Measurements from ENCODE around the gene PROX2. TPM values are rescaled to one million over a fixed set of nuclear protein-coding genes. Genes with fewer than 3 reads are reported as not detected.
A peak's percentile ranks its signal among the peaks of the same experiment; 100 is the strongest.

PROX2 gene
- total RNA-seq, 4 donors from 2014 or later, result not detected

DNA sequence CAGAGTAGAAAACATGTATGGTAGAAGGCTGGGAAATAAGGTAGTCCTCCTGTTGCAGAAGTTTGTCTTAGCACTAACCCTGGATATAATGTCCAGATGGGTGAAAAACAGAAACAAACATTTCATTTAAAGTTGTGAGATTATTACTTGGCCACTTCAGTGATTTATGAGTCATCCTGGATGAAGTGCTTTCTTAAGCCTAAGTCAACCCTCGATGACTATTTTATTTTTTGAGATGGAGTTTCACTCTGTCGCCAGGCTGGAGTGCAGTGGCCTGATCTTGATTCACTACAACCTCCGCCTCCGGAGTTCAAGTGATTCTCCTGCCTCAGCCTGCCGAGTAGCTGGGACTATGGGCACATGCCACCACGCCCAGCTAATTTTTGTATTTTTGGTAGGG, 15.9 kb upstream of the PROX2 start:
- intact Hi-C loops (cut with DNase I; ENCODE audit: low total_unique reads), result no loop called here
- no peak overlapping the region for H3K4me3 ChIP-seq
- H3K36me3 ChIP-seq, result no peaks in the 10 kb centered on the region

DNA sequence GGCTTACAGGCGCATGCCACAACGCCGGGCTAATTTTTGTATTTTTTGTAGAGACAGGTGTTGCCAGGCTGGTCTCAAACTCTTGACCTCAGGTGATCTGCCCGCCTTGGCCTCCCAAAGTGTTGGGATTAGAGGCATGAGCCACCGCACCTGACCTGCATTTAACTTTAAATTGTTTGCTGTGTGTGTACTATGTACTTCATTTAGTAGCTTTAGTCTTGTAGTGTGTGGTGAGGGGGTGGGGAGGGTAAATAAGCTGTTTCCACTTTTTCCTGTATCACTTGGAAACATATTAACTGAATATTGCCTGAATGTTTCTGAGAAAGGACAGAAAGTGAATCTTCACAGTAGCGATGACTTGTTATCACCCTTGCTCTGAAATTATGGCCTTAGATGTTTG, 14.3 kb upstream of the PROX2 start:
- no peak for TF ChIP-seq CTCF (IDR thresholded peaks at IDR 0.05)

More for the DNA sequence above, 15.9 kb upstream of the PROX2 start:
- H3K9me3 ChIP-seq, result no peaks in the 10 kb centered on the region
- TF ChIP-seq CTCF (IDR thresholded peaks at IDR 0.05), result no peak
- TF ChIP-seq POLR2A (IDR thresholded peaks at IDR 0.05), result no peak
- H3K27ac ChIP-seq, result no peak overlapping the region
- no peaks in the 10 kb centered on the region for H3K4me1 ChIP-seq
- no peak for DNase-seq
- H3K27me3 ChIP-seq, result no peaks in the 10 kb centered on the region

DNA sequence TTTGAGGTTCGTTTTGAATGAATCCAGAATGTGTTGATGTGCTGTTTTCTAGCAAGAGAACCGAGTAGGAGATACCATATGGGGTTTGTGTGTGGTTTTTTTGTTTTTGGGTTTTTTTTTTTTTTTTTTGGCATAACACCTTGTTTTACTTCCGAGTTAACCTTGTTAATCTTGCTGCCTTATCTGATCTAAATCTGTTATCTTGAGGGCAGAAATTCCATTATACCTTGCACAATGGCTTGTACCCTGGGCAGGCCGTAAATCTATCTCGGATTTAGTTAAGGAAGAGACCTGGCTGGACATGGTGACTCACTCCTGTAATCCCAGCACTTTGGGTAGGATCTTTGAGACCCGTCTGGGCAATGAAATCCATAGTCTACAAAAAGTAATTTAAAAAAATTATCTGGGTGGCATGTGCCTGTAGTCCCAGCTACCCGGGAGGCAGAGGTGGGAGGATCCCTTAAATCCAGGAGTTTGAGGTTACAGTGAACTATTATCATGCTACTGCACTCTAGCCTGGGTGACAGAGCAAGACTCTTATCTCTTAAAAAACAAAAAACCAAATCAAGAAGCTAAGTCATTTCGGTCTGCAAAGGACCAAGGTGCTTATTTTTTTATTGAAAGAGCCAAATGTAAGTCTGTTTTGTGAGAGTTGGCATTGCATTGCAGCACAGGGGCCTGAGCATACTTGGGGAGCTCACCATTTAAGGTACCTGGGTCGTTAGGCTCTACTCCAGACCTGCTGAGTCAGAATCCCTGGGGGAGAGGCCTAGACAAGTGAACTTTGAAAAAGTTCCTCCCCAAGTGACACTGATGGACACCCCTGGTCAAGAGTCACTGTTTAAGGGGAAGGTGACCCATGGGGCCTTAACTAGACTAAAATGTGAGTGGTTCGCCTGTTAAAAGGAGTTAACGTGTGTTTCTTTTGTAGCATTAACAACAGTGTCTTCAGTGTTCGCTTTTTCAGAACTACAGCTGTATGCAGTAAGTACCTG, 12.5 kb upstream of the PROX2 start:
- no peaks in the 10 kb centered on the region for H3K36me3 ChIP-seq
- no peak for DNase-seq

More for the DNA sequence above, 14.3 kb upstream of the PROX2 start:
- Histone ChIP-seq H3K36me3 (no peaks in the 10 kb centered on the region), H3K9me3 (no peaks in the 10 kb centered on the region), H3K4me1 (no peaks in the 10 kb centered on the region), H3K27me3 (no peaks in the 10 kb centered on the region), H3K4me3 (no peak overlapping the region), H3K27ac (no peak overlapping the region)
- intact Hi-C loops (cut with DNase I; ENCODE audit: low total_unique reads), result no loop called here
- DNase-seq, result no peak

GRCh38 chr14:74886001-74886400, 10.1 kb upstream of the PROX2 start:
- intact Hi-C loops (cut with DNase I; ENCODE audit: low total_unique reads), result no loop called here

More for the DNA sequence above, 12.5 kb upstream of the PROX2 start:
- TF ChIP-seq POLR2A (IDR thresholded peaks at IDR 0.05), result no peak
- no peak for TF ChIP-seq CTCF (IDR thresholded peaks at IDR 0.05)
- Histone ChIP-seq H3K27ac (no peak overlapping the region), H3K9me3 (no peaks in the 10 kb centered on the region), H3K27me3 (no peaks in the 10 kb centered on the region), H3K4me1 (peaks cover 4 to 8% of the 10 kb centered on the region in 2 donors), H3K4me3 (no peak overlapping the region)
- intact Hi-C loops (cut with DNase I; ENCODE audit: low total_unique reads), result no loop called here

More at GRCh38 chr14:74886001-74886400, 10.1 kb upstream of the PROX2 start:
- no peaks in the 10 kb centered on the region for H3K27me3 ChIP-seq
- H3K9me3 ChIP-seq, result no peaks in the 10 kb centered on the region
- no peak overlapping the region for H3K4me3 ChIP-seq
- TF ChIP-seq POLR2A (IDR thresholded peaks at IDR 0.05) (no peak), CTCF (IDR thresholded peaks at IDR 0.05) (no peak)
- peaks cover 8 to 9% of the 10 kb centered on the region in 2 donors for H3K4me1 ChIP-seq
- peak in 1 of 2 donors; percentile 31 for DNase-seq
- no peaks in the 10 kb centered on the region for H3K36me3 ChIP-seq
- peak overlapping the region; percentile 30 to 48 for H3K27ac ChIP-seq
